ENCODE measurements around the gene NUFIP1. TPM values are rescaled to one million over a fixed set of nuclear protein-coding genes. Genes with fewer than 3 reads are reported as not detected.

NUFIP1 gene
- total RNA-seq, 1 donor from 2014 or later, result 3.2 TPM

GRCh38 chr13:44921246-44921877 lies 67.9 kb downstream of the NUFIP1 start:
- Histone ChIP-seq H3K36me3 (ENCODE audit: control insufficient read depth, insufficient read depth, low read length) (no peaks in the 10 kb centered on the region), H3K4me3 (ENCODE audit: low read depth, low read length) (no peak overlapping the region), H3K27me3 (ENCODE audit: control insufficient read depth, insufficient read depth, low read length) (no peaks in the 10 kb centered on the region)
- no peak for FAIRE-seq
- no peak for DNase-seq (ENCODE audit: low read depth)
- TF ChIP-seq CTCF (IDR thresholded peaks at IDR 0.05; ENCODE audit: insufficient read depth, low read length, severe bottlenecking), result no peak

- DNase-seq (ENCODE audit: low read depth) (no peak), FAIRE-seq (no peak)
- H3K27me3 ChIP-seq (ENCODE audit: control insufficient read depth, insufficient read depth, low read length), result no peaks in the 10 kb centered on the region
- H3K4me3 ChIP-seq (ENCODE audit: low read depth, low read length), result no peak overlapping the region
- H3K36me3 ChIP-seq (ENCODE audit: control insufficient read depth, insufficient read depth, low read length), result no peaks in the 10 kb centered on the region
- no peak for TF ChIP-seq CTCF (IDR thresholded peaks at IDR 0.05; ENCODE audit: insufficient read depth, low read length, severe bottlenecking)
Measured at GRCh38 chr13:44920013-44920412, 69.3 kb downstream of the NUFIP1 start.

- Histone ChIP-seq H3K36me3 (ENCODE audit: control insufficient read depth, insufficient read depth, low read length) (no peaks in the 10 kb centered on the region), H3K4me3 (ENCODE audit: low read depth, low read length) (no peak overlapping the region), H3K27me3 (ENCODE audit: control insufficient read depth, insufficient read depth, low read length) (no peaks in the 10 kb centered on the region)
- FAIRE-seq (no peak), DNase-seq (ENCODE audit: low read depth) (no peak)
- no peak for TF ChIP-seq CTCF (IDR thresholded peaks at IDR 0.05; ENCODE audit: insufficient read depth, low read length, severe bottlenecking)
Measured at GRCh38 chr13:44919104-44919804, 70.0 kb downstream of the NUFIP1 start.

DNA sequence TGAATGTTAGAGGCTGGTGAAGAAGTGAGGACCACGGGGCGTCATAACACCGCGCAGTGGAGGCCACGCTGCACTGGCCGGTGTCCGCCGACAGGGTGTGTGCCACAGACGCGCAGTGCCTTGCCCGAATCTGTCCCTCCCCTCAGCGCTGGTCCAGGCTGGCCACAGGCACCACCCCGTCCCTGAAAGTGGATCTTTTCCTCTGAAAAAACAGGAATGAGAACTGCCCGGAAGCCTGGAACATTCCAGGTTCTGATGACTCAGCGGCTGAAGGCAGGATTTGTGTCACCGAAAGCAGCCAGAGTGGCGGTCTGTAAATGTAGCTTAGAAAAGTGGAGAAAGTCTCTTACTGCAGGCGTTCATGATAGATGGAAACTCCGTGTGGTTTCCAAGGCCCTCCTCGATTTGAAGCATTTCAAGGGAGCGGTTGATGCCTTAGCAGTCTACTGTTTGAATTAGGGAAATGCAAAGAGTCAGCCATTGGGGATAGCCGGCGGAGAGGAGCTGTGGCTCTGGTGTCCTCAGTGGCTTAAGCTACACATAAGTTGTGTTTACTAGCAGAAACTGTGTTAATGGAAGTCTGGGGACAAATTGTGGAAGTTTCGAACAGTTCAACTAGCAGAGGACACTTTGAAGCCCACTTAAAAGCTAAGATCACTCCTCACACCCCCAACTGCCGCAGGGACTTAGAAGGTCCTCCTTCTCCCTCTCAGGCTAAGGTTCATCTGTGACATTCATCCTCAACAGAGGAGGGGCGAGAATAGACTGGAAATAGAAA lies 70.8 kb downstream of the NUFIP1 start:
- Histone ChIP-seq H3K27me3 (ENCODE audit: control insufficient read depth, insufficient read depth, low read length) (no peaks in the 10 kb centered on the region), H3K4me3 (ENCODE audit: low read depth, low read length) (peak overlapping the region; percentile 57), H3K36me3 (ENCODE audit: control insufficient read depth, insufficient read depth, low read length) (no peaks in the 10 kb centered on the region)
- DNase-seq (ENCODE audit: low read depth), result peak; percentile 84
- no peak for FAIRE-seq
- TF ChIP-seq CTCF (IDR thresholded peaks at IDR 0.05; ENCODE audit: insufficient read depth, low read length, severe bottlenecking), result peak; percentile 81

GRCh38 chr13:44917589-44918325 lies 71.5 kb downstream of the NUFIP1 start:
- peak; percentile 43 for FAIRE-seq
- H3K36me3 ChIP-seq (ENCODE audit: control insufficient read depth, insufficient read depth, low read length), result no peaks in the 10 kb centered on the region
- DNase-seq (ENCODE audit: low read depth), result peak; percentile 92
- peak overlapping the region; percentile 57 for H3K4me3 ChIP-seq (ENCODE audit: low read depth, low read length)
- TF ChIP-seq CTCF (IDR thresholded peaks at IDR 0.05; ENCODE audit: insufficient read depth, low read length, severe bottlenecking), result peak; percentile 19
- H3K27me3 ChIP-seq (ENCODE audit: control insufficient read depth, insufficient read depth, low read length), result no peaks in the 10 kb centered on the region

Measured in bronchial epithelial cell (primary cell).